ENCODE measurements around the gene ADAMTSL2.

ADAMTSL2 gene

GRCh38 chr9:133571391-133571890, 36.9 kb downstream of the ADAMTSL2 start:
- Histone ChIP-seq H3K27me3 (ENCODE audit: control insufficient read depth, insufficient read depth, low read length) (no peaks in the 10 kb centered on the region), H3K4me1 (ENCODE audit: control insufficient read depth, insufficient read depth, low read length) (no peaks in the 10 kb centered on the region), H3K36me3 (ENCODE audit: control insufficient read depth, insufficient read depth, low read length) (no peaks in the 10 kb centered on the region), H3K9me3 (ENCODE audit: control insufficient read depth, low read length) (no peaks in the 10 kb centered on the region), H3K9ac (ENCODE audit: low read length) (no peak overlapping the region), H3K4me3 (ENCODE audit: low read length) (no peak overlapping the region)

- Histone ChIP-seq H3K36me3 (ENCODE audit: control insufficient read depth, insufficient read depth, low read length) (no peaks in the 10 kb centered on the region), H3K9ac (ENCODE audit: low read length) (no peak overlapping the region), H3K4me3 (ENCODE audit: low read length) (no peak overlapping the region), H3K27me3 (ENCODE audit: control insufficient read depth, insufficient read depth, low read length) (no peaks in the 10 kb centered on the region), H3K9me3 (ENCODE audit: control insufficient read depth, low read length) (no peaks in the 10 kb centered on the region), H3K4me1 (ENCODE audit: control insufficient read depth, insufficient read depth, low read length) (no peaks in the 10 kb centered on the region)
These were observed 37.5 kb downstream of the ADAMTSL2 start for GRCh38 chr9:133571896-133572595.

- Histone ChIP-seq H3K4me3 (ENCODE audit: low read length) (no peak overlapping the region), H3K4me1 (ENCODE audit: control insufficient read depth, insufficient read depth, low read length) (no peaks in the 10 kb centered on the region), H3K9me3 (ENCODE audit: control insufficient read depth, low read length) (no peaks in the 10 kb centered on the region), H3K27me3 (ENCODE audit: control insufficient read depth, insufficient read depth, low read length) (no peaks in the 10 kb centered on the region), H3K9ac (ENCODE audit: low read length) (no peak overlapping the region), H3K36me3 (ENCODE audit: control insufficient read depth, insufficient read depth, low read length) (no peaks in the 10 kb centered on the region)
These were observed 38.4 kb downstream of the ADAMTSL2 start for GRCh38 chr9:133572821-133573361.

- H3K9ac ChIP-seq (ENCODE audit: low read length), result no peak overlapping the region
- H3K4me1 ChIP-seq (ENCODE audit: control insufficient read depth, insufficient read depth, low read length), result no peaks in the 10 kb centered on the region
- no peaks in the 10 kb centered on the region for H3K36me3 ChIP-seq (ENCODE audit: control insufficient read depth, insufficient read depth, low read length)
- no peaks in the 10 kb centered on the region for H3K27me3 ChIP-seq (ENCODE audit: control insufficient read depth, insufficient read depth, low read length)
- H3K9me3 ChIP-seq (ENCODE audit: control insufficient read depth, low read length), result no peaks in the 10 kb centered on the region
- no peak overlapping the region for H3K4me3 ChIP-seq (ENCODE audit: low read length)
These were observed 39.4 kb downstream of the ADAMTSL2 start for GRCh38 chr9:133573791-133574515.

GRCh38 chr9:133574771-133575170, 40.3 kb downstream of the ADAMTSL2 start:
- Histone ChIP-seq H3K9me3 (ENCODE audit: control insufficient read depth, low read length) (no peaks in the 10 kb centered on the region), H3K27me3 (ENCODE audit: control insufficient read depth, insufficient read depth, low read length) (no peaks in the 10 kb centered on the region), H3K4me1 (ENCODE audit: control insufficient read depth, insufficient read depth, low read length) (no peaks in the 10 kb centered on the region), H3K9ac (ENCODE audit: low read length) (no peak overlapping the region), H3K4me3 (ENCODE audit: low read length) (no peak overlapping the region), H3K36me3 (ENCODE audit: control insufficient read depth, insufficient read depth, low read length) (no peaks in the 10 kb centered on the region)

- no peaks in the 10 kb centered on the region for H3K27me3 ChIP-seq (ENCODE audit: control insufficient read depth, insufficient read depth, low read length)
- H3K9me3 ChIP-seq (ENCODE audit: control insufficient read depth, low read length), result no peaks in the 10 kb centered on the region
- no peaks in the 10 kb centered on the region for H3K4me1 ChIP-seq (ENCODE audit: control insufficient read depth, insufficient read depth, low read length)
- H3K9ac ChIP-seq (ENCODE audit: low read length), result no peak overlapping the region
- H3K36me3 ChIP-seq (ENCODE audit: control insufficient read depth, insufficient read depth, low read length), result no peaks in the 10 kb centered on the region
- no peak overlapping the region for H3K4me3 ChIP-seq (ENCODE audit: low read length)
These were observed 40.9 kb downstream of the ADAMTSL2 start for GRCh38 chr9:133575186-133576030.

GRCh38 chr9:133576031-133576874, 41.7 kb downstream of the ADAMTSL2 start:
- H3K27me3 ChIP-seq (ENCODE audit: control insufficient read depth, insufficient read depth, low read length), result no peaks in the 10 kb centered on the region
- H3K9me3 ChIP-seq (ENCODE audit: control insufficient read depth, low read length), result no peaks in the 10 kb centered on the region
- H3K9ac ChIP-seq (ENCODE audit: low read length), result no peak overlapping the region
- H3K4me1 ChIP-seq (ENCODE audit: control insufficient read depth, insufficient read depth, low read length), result no peaks in the 10 kb centered on the region
- no peaks in the 10 kb centered on the region for H3K36me3 ChIP-seq (ENCODE audit: control insufficient read depth, insufficient read depth, low read length)
- H3K4me3 ChIP-seq (ENCODE audit: low read length), result no peak overlapping the region

- Histone ChIP-seq H3K4me3 (ENCODE audit: low read length) (no peak overlapping the region), H3K9ac (ENCODE audit: low read length) (no peak overlapping the region), H3K36me3 (ENCODE audit: control insufficient read depth, insufficient read depth, low read length) (no peaks in the 10 kb centered on the region), H3K4me1 (ENCODE audit: control insufficient read depth, insufficient read depth, low read length) (no peaks in the 10 kb centered on the region), H3K27me3 (ENCODE audit: control insufficient read depth, insufficient read depth, low read length) (no peaks in the 10 kb centered on the region), H3K9me3 (ENCODE audit: control insufficient read depth, low read length) (no peaks in the 10 kb centered on the region)
These were observed 42.6 kb downstream of the ADAMTSL2 start for GRCh38 chr9:133576875-133577736.

- no peaks in the 10 kb centered on the region for H3K9me3 ChIP-seq (ENCODE audit: control insufficient read depth, low read length)
- H3K4me3 ChIP-seq (ENCODE audit: low read length), result no peak overlapping the region
- no peaks in the 10 kb centered on the region for H3K4me1 ChIP-seq (ENCODE audit: control insufficient read depth, insufficient read depth, low read length)
- no peaks in the 10 kb centered on the region for H3K27me3 ChIP-seq (ENCODE audit: control insufficient read depth, insufficient read depth, low read length)
- no peak overlapping the region for H3K9ac ChIP-seq (ENCODE audit: low read length)
- H3K36me3 ChIP-seq (ENCODE audit: control insufficient read depth, insufficient read depth, low read length), result no peaks in the 10 kb centered on the region
These were observed 43.2 kb downstream of the ADAMTSL2 start for GRCh38 chr9:133577737-133578112.

- Histone ChIP-seq H3K4me3 (ENCODE audit: low read length) (no peak overlapping the region), H3K27me3 (ENCODE audit: control insufficient read depth, insufficient read depth, low read length) (peaks cover 3% of the 10 kb centered on the region), H3K9me3 (ENCODE audit: control insufficient read depth, low read length) (no peaks in the 10 kb centered on the region), H3K4me1 (ENCODE audit: control insufficient read depth, insufficient read depth, low read length) (no peaks in the 10 kb centered on the region), H3K36me3 (ENCODE audit: control insufficient read depth, insufficient read depth, low read length) (no peaks in the 10 kb centered on the region), H3K9ac (ENCODE audit: low read length) (no peak overlapping the region)
These were observed 44.3 kb downstream of the ADAMTSL2 start for GRCh38 chr9:133578524-133579441.
